GM10248 (cell line): Measurements from ENCODE around the gene SLC43A1.

ENCODE experiments used
- CTCF ChIA-PET: fragments of 300-600 bp; sonication (Branson Sonifier 250); formaldehyde crosslinking; extraction: SDS; loops from one replicate; lab custom pipeline; 2021; ENCODE audit warnings: antibody characterized with exemption; lab: Yijun Ruan, JAX
- POLR2A ChIA-PET: fragments of 350-650 bp; sonication (Branson Sonifier 250); formaldehyde crosslinking; extraction: SDS; loops from one replicate; lab custom pipeline; 2020; ENCODE audit warnings: antibody characterized with exemption; lab: Yijun Ruan, JAX
- DNase-seq: peaks from one replicate; pipeline ENCODE4 v3.0.0; 2012; ENCODE audit errors: extremely low spot score
- CTCF ChIP-seq: IDR thresholded peaks from 2 replicates; pipeline ENCODE4 v1.5.1; 2012; ENCODE audit warnings: mild to moderate bottlenecking, low read depth; ENCODE audit errors: extremely low read depth, missing control alignments, control extremely low read depth

Gene SLC43A1

GRCh38 chr11:57460022-57460757 is 55.3 kb downstream of the SLC43A1 start, which contains the start of gene RTN4RL2:
Gene RTN4RL2, plus strand, starts transcription at chr11:57460528. Its CDS starts 338 bp downstream, at chr11:57460866.
- peak; percentile 81 for DNase-seq
- ChIA-PET CTCF (interaction anchor here (0.7 to 10.4 kb wide), 20 partner anchors 9 to 340 kb away, joined by 3 to 200 read pairs (median 10); partner anchors contain the start of genes SLC43A1, SLC43A3, TIMM10 and UBE2L6), POLR2A (no interaction called here)

GRCh38 chr11:57459164-57460021 is 56.1 kb downstream of the SLC43A1 start:
- DNase-seq = peak; percentile 32

More at GRCh38 chr11:57460022-57460757, 55.3 kb downstream of the SLC43A1 start, which contains the start of gene RTN4RL2:
- peak; percentile 45 for TF ChIP-seq CTCF

GRCh38 chr11:57458410-57459163 is 56.9 kb downstream of the SLC43A1 start:
- DNase-seq = peak; percentile 69
- CTCF ChIA-PET = interaction anchor here (0.6 to 10.4 kb wide), 52 partner anchors 8 to 1109 kb away, joined by 3 to 200 read pairs (median 6); partner anchors contain the start of genes P2RX3, SLC43A1, SLC43A3 and TIMM10
- peak; percentile 83 for TF ChIP-seq CTCF
- POLR2A ChIA-PET = interaction anchor here (0.6 kb wide), 1 partner anchor 185 kb away, joined by 5 read pairs; no protein-coding TSS in a partner anchor

More at GRCh38 chr11:57459164-57460021, 56.1 kb downstream of the SLC43A1 start:
- POLR2A ChIA-PET = interaction anchor here (0.6 kb wide), 1 partner anchor 13 kb away, joined by 3 read pairs; no protein-coding TSS in a partner anchor
- no peak for TF ChIP-seq CTCF
- CTCF ChIA-PET = interaction anchor here (0.6 to 10.4 kb wide), 37 partner anchors 8 to 1108 kb away, joined by 3 to 200 read pairs (median 6); partner anchors contain the start of genes P2RX3, SLC43A1, SLC43A3 and TIMM10

GRCh38 chr11:57458060-57458409 is 57.5 kb downstream of the SLC43A1 start:
- POLR2A ChIA-PET = interaction anchor here (0.6 kb wide), 1 partner anchor 186 kb away, joined by 5 read pairs; no protein-coding TSS in a partner anchor
- peak; percentile 17 for DNase-seq
- no peak for TF ChIP-seq CTCF
- CTCF ChIA-PET = interaction anchor here (0.6 to 10.4 kb wide), 56 partner anchors 7 to 1109 kb away, joined by 3 to 200 read pairs (median 6); partner anchors contain the start of genes P2RX3, PRG3, SLC43A1 and SLC43A3

GRCh38 chr11:57457643-57458023 is 57.9 kb downstream of the SLC43A1 start:
- TF ChIP-seq CTCF = no peak
- POLR2A ChIA-PET = interaction anchor here (0.6 kb wide), 1 partner anchor 186 kb away, joined by 5 read pairs; no protein-coding TSS in a partner anchor
- DNase-seq = no peak
- CTCF ChIA-PET = interaction anchor here (0.6 to 10.4 kb wide), 55 partner anchors 7 to 1110 kb away, joined by 3 to 200 read pairs (median 5); partner anchors contain the start of genes P2RX3, PRG3, SLC43A1 and SLC43A3
